Caco-2 (cell line): ENCODE measurements around the gene CEP20. TPM values are rescaled to one million over a fixed set of nuclear protein-coding genes. Genes with fewer than 3 reads are reported as not detected.

Source experiments
- BruUV-seq: library from RNA; stranded (reverse); fragments of 400-500 nt; replicated peaks from 2 replicates; lab custom pipeline; 2021; lab: Mats Ljungman, UMichigan
- CTCF ChIA-PET: fragments of 300-600 bp; sonication (Branson Sonifier 250); formaldehyde crosslinking; loops from one replicate; lab custom pipeline; 2022; ENCODE audit warnings: antibody characterized with exemption; lab: Charles Lee
- POLR2A ChIA-PET: fragments of 300-600 bp; sonication (Branson Sonifier 250); formaldehyde crosslinking; loops from one replicate; lab custom pipeline; 2022; ENCODE audit warnings: antibody characterized with exemption; lab: Charles Lee
- DNase-seq, 2 experiments: peaks; one replicate each; pipeline versions ENCODE4 v3.0.0 to v3.0.0-alpha.2; 2020 to 2022
- H3K27me3 ChIP-seq: replicated peaks from 2 replicates; pipeline ENCODE4 v1.6.0; 2011; ENCODE audit warnings: low read length; ENCODE audit not compliant: control insufficient read depth, insufficient read depth
- H3K36me3 ChIP-seq: 2 replicates; pipeline ENCODE4 v1.5.1; 2011; ENCODE audit warnings: low read length; ENCODE audit not compliant: control insufficient read depth, insufficient read depth
- H3K4me1 ChIP-seq: fragments of 250-450 bp; sonication (Bioruptor Pico); 2 replicates; pipeline ENCODE4 v1.5.1; 2020; ENCODE audit warnings: mild to moderate bottlenecking
- H3K4me3 ChIP-seq: 2 replicates; pipeline ENCODE4 v1.5.1; 2011; ENCODE audit warnings: low read depth, mild to moderate bottlenecking, control low read depth, low read length
- H3K9me3 ChIP-seq: fragments of 250-450 bp; sonication (Bioruptor Pico); 2 replicates; pipeline ENCODE4 v1.5.1; 2020; ENCODE audit warnings: mild to moderate bottlenecking, moderate library complexity
- H3K27ac Mint-ChIP-seq: one replicate; pipeline ENCODE4 v1.8.0; 2022; ENCODE audit warnings: mixed read lengths; ENCODE audit not compliant: unreplicated experiment
- H3K27me3 Mint-ChIP-seq: one replicate; pipeline ENCODE4 v1.8.0; 2022; ENCODE audit warnings: mixed read lengths; ENCODE audit not compliant: insufficient read depth, unreplicated experiment
- H3K36me3 Mint-ChIP-seq: one replicate; pipeline ENCODE4 v1.8.0; 2022; ENCODE audit warnings: mild to moderate bottlenecking, mixed read lengths; ENCODE audit not compliant: insufficient read depth, unreplicated experiment
- H3K4me1 Mint-ChIP-seq: one replicate; pipeline ENCODE4 v1.8.0; 2022; ENCODE audit warnings: low read depth, mixed read lengths; ENCODE audit not compliant: unreplicated experiment
- H3K4me3 Mint-ChIP-seq: one replicate; pipeline ENCODE4 v1.8.0; 2022; ENCODE audit warnings: mild to moderate bottlenecking, moderate library complexity, mixed read lengths; ENCODE audit not compliant: unreplicated experiment
- H3K9me3 Mint-ChIP-seq: one replicate; pipeline ENCODE4 v1.8.0; 2022; ENCODE audit warnings: mixed read lengths; ENCODE audit not compliant: unreplicated experiment
- CTCF ChIP-seq, 2 experiments: fragments of 200-600 bp in 1 of 2; IDR thresholded peaks; 1 replicate in 1 of 2; 2 replicates in 1 of 2; pipeline versions ENCODE4 v1.5.1 to v1.8.0; 2011 to 2022; ENCODE audit warnings: antibody characterized with exemption in 1 of 2, control low read depth in 1 of 2, inconsistent platforms in 1 of 2, low read depth in 1 of 2, low read length in 1 of 2, mild to moderate bottlenecking in 1 of 2, moderate library complexity in 1 of 2; ENCODE audit not compliant: insufficient read depth in 1 of 2, severe bottlenecking in 1 of 2, unreplicated experiment in 1 of 2
- intact Hi-C: fragments of 100-400 bp; cut with micrococcal nuclease; formaldehyde crosslinking; loops from one replicate; pipeline ENCODE4 v1.10.0; 2022; ENCODE audit not compliant: unreplicated experiment
- total RNA-seq: library from RNA; stranded (reverse); gene quantifications from 2 replicates; pipeline ENCODE4 v1.2.3, GENCODE V29; 2022

The CEP20 gene
- total RNA-seq, 1 experiment from 2014 or later: 26.0 TPM

- BruUV-seq: no TSS peak
- Histone ChIP-seq H3K27me3 (no peaks in the 10 kb centered on the region), H3K4me3 (no peak overlapping the region), H3K4me1 (no peaks in the 10 kb centered on the region), H3K36me3 (no peaks in the 10 kb centered on the region), H3K9me3 (no peaks in the 10 kb centered on the region)
- POLR2A ChIA-PET: no interaction called here
- Mint-ChIP-seq H3K4me3 (no peak overlapping the region), H3K36me3 (peaks cover 22% of the 10 kb centered on the region), H3K27ac (no peak overlapping the region), H3K4me1 (no peaks in the 10 kb centered on the region), H3K9me3 (no peaks in the 10 kb centered on the region), H3K27me3 (no peaks in the 10 kb centered on the region)
- intact Hi-C loops: loop anchor here (10.0 kb wide), 1 partner anchor 141 kb away; no protein-coding TSS in a partner anchor
- CTCF ChIA-PET: interaction anchor here (0.6 kb wide), 1 partner anchor 54 kb away, joined by 3 read pairs; no protein-coding TSS in a partner anchor
- DNase-seq: no peak
- TF ChIP-seq CTCF (IDR thresholded peaks at IDR 0.05; ENCODE audit: insufficient read depth in 1 of 2, low read depth in 1 of 2, low read length in 1 of 2, severe bottlenecking in 1 of 2, unreplicated experiment in 1 of 2): no peak
Measured at GRCh38 chr16:15873737-15874136, 14.7 kb downstream of the CEP20 start.

GRCh38 chr16:15873301-15873700 is 15.1 kb downstream of the CEP20 start:
- no peak overlapping the region for H3K4me3 ChIP-seq
- CTCF ChIA-PET: no interaction called here
- Mint-ChIP-seq H3K36me3 (peaks cover 22% of the 10 kb centered on the region), H3K4me3 (no peak overlapping the region), H3K4me1 (no peaks in the 10 kb centered on the region), H3K27me3 (no peaks in the 10 kb centered on the region), H3K9me3 (no peaks in the 10 kb centered on the region), H3K27ac (no peak overlapping the region)
- H3K9me3 ChIP-seq: no peaks in the 10 kb centered on the region
- POLR2A ChIA-PET: no interaction called here
- no TSS peak for BruUV-seq
- no peak for TF ChIP-seq CTCF (IDR thresholded peaks at IDR 0.05; ENCODE audit: insufficient read depth in 1 of 2, low read depth in 1 of 2, low read length in 1 of 2, severe bottlenecking in 1 of 2, unreplicated experiment in 1 of 2)
- intact Hi-C loops: loop anchor here (10.0 kb wide), 1 partner anchor 142 kb away; no protein-coding TSS in a partner anchor
- no peak for DNase-seq
- no peaks in the 10 kb centered on the region for H3K27me3 ChIP-seq
- no peaks in the 10 kb centered on the region for H3K4me1 ChIP-seq
- no peaks in the 10 kb centered on the region for H3K36me3 ChIP-seq

- no peak for DNase-seq
- no peak overlapping the region for H3K4me3 Mint-ChIP-seq
- peaks cover 6% of the 10 kb centered on the region for H3K36me3 Mint-ChIP-seq
- POLR2A ChIA-PET: no interaction called here
- CTCF ChIA-PET: no interaction called here
- H3K27me3 ChIP-seq: no peaks in the 10 kb centered on the region
- TF ChIP-seq CTCF (IDR thresholded peaks at IDR 0.05; ENCODE audit: insufficient read depth in 1 of 2, low read depth in 1 of 2, low read length in 1 of 2, severe bottlenecking in 1 of 2, unreplicated experiment in 1 of 2): no peak
- H3K9me3 ChIP-seq: no peaks in the 10 kb centered on the region
- no peaks in the 10 kb centered on the region for H3K27me3 Mint-ChIP-seq
- no peak overlapping the region for H3K27ac Mint-ChIP-seq
- intact Hi-C loops: loop anchor here (10.0 kb wide), 1 partner anchor 145 kb away; no protein-coding TSS in a partner anchor
- no peaks in the 10 kb centered on the region for H3K4me1 ChIP-seq
- no peaks in the 10 kb centered on the region for H3K9me3 Mint-ChIP-seq
- H3K36me3 ChIP-seq: no peaks in the 10 kb centered on the region
- H3K4me3 ChIP-seq: no peak overlapping the region
- BruUV-seq: no TSS peak
- H3K4me1 Mint-ChIP-seq: no peaks in the 10 kb centered on the region
Measured at GRCh38 chr16:15870011-15870410, 18.4 kb downstream of the CEP20 start.
